HFF-Myc (cell line): ENCODE data around the gene HSPA12B.

Source experiments
- DNase-seq: peaks from one replicate; pipeline ENCODE4 v3.0.0-alpha.2; 2011; ENCODE audit warnings: low read depth; ENCODE audit errors: extremely low read depth
- H3K4me3 ChIP-seq: replicated peaks from 2 replicates; pipeline ENCODE4 v1.5.1; 2011; ENCODE audit warnings: low read depth, mild to moderate bottlenecking, control low read depth, low read length
- CTCF ChIP-seq: IDR thresholded peaks from 2 replicates; pipeline ENCODE4 v1.5.1; 2012; ENCODE audit warnings: mild to moderate bottlenecking, low read depth, low read length, control low read depth; ENCODE audit errors: missing control alignments

Gene HSPA12B

GRCh38 chr20:3720068-3720467 is 12.4 kb upstream of the HSPA12B start:
- no peak for TF ChIP-seq CTCF
- H3K4me3 ChIP-seq: no peak overlapping the region
- DNase-seq: no peak

GRCh38 chr20:3720626-3721025 is 11.9 kb upstream of the HSPA12B start:
- DNase-seq: no peak
- no peak for TF ChIP-seq CTCF
- no peak overlapping the region for H3K4me3 ChIP-seq

GRCh38 chr20:3721912-3722311 is 10.6 kb upstream of the HSPA12B start:
- DNase-seq: no peak
- TF ChIP-seq CTCF: no peak
- H3K4me3 ChIP-seq: no peak overlapping the region

GRCh38 chr20:3723284-3723683 is 9.2 kb upstream of the HSPA12B start:
- H3K4me3 ChIP-seq: no peak overlapping the region
- no peak for TF ChIP-seq CTCF
- no peak for DNase-seq

GRCh38 chr20:3724356-3724755 is 8.1 kb upstream of the HSPA12B start:
- H3K4me3 ChIP-seq: no peak overlapping the region
- DNase-seq: no peak
- TF ChIP-seq CTCF: no peak

GRCh38 chr20:3727401-3728021 is 5.0 kb upstream of the HSPA12B start:
- no peak for TF ChIP-seq CTCF
- H3K4me3 ChIP-seq: peak overlapping the region; percentile 0; the same call in 1 of the 2 replicates
- DNase-seq: no peak

- DNase-seq: no peak
- TF ChIP-seq CTCF: no peak
- H3K4me3 ChIP-seq: no peak overlapping the region
Measured at GRCh38 chr20:3728354-3728753, 4.1 kb upstream of the HSPA12B start.
